SIG-M5 (cell line): Measurements from ENCODE around the gene ANO10.
"Not testable (repeated sequence)": the region's sequence is repeated elsewhere in the genome, so short reads cannot be mapped to it uniquely, and the experiment has no call there.

Experiments used
- DNase-seq: peaks from one replicate; lab custom pipeline; 2025; lab: John Stamatoyannopoulos, UW

The ANO10 gene

DNA sequence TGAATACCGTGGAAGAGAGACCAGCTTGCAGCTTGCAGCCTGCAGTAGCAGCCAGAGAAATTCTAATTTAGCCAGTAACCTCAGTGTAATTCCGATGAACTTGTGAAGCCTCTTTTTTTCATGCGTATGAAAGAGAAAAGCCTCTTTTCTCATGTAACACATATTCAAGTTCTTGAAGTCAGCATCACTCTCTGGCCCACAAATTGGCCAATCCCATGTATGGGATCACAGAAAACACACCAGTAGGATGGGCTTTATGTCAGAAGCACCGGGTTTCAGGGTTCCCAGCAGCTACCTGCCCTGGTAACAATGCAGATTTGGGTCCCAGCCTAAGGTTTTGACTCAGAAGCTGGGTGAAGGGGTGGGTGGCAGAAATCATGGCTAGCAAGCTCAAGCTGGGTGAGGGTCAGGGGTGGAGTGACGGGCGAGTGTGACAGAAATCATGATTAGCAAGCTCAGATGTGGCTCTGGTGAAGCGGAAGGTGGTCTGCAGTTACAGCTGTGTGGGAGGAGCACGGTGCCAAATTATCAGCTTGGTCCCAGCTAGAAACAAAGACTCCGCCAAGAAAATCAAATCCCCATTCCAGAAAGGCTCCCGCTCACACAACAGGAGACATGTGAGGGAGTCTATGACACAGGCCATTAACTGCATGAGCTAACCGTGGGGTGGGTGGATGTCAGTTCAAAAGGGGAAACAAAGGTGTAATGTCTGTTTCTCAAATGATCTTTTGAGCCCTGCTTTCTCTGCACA, 248.8 kb downstream of the ANO10 start:
- no peak for DNase-seq

DNA sequence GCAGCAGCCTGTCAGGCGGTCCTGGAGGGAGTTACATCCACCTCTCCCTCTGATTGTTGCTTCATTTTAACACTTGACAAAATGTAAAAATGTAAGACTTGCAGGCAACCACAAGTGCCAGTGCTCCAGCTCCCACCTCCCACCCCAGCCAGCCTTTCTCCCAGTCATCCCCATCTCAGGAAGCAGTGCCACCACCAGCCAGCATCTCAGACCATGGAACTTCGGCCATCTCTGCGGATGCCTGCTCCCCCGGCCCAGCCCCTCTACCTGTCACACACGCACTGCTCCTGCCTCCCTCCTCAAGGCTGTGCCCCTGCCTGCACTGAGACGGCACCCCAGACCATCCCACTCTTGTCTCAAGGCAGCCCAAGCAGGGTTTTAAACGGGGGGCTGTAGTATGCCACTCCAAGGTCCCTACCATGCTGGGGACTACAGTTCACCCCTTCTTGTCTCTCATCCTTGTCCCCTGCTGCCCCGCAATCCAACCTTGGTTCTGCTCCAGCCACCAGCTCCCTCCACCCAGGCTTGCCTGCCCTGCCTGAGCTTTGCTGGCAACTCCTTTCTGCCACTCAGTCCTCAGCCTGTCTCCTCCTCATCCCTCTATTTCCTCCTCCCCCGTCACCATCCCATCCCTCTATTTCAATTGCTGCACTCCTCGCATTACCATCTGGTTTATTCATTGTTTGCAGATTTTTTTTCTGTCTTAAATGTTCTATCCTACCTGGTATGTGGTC, 249.6 kb downstream of the ANO10 start:
- no peak for DNase-seq

DNA sequence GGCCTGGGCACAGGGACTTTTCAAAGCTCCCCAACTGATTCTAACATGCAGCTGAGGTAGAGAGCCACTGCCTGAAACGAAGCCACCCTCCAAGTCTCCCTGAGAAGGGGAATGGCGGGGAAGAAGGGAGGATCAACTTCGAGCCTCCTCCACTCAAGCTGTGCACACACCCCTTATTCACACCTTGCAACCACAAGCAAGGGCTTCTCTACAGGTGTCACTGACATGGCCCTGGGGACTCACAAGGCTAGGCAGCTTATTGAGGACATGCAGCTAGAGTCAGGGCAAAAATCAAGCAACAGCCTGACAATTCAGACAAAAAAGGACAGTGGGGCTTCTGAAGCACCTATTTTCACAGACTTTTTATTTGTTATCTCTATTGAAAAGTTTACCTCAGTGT, 250.3 kb downstream of the ANO10 start:
- no peak for DNase-seq

DNA sequence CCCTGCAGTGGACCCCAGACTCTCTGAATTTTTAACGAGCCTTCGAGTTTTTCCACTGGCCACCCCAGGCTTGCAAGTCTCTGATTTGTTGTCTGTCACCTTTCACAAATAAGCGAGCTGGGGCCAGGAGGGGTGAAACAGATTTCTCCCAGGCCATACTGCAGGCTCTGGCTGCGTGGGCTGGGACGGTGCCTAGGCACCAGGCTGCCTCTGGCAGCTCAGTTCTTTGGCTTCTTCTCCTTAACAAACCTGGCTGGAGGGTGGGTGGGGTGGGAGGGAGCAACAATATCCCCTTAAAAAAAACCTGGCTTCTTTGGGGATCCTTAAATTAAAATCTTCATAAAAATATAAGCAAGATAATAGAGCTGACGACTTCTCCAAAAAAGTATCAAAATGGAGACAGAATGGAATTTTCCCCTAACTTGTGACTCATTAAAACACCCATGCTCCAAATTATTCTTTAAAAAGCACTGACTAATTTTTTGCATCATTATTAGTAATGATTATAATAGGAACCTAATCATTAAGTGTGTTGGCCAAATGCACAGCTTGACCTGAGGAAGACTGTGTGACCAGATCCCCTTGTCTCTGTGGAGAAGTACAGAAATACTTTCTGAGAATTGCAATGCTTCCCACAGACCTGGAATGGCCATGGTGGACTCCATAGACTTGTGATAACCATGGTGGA, 251.4 kb downstream of the ANO10 start:
- no peak for DNase-seq

DNA sequence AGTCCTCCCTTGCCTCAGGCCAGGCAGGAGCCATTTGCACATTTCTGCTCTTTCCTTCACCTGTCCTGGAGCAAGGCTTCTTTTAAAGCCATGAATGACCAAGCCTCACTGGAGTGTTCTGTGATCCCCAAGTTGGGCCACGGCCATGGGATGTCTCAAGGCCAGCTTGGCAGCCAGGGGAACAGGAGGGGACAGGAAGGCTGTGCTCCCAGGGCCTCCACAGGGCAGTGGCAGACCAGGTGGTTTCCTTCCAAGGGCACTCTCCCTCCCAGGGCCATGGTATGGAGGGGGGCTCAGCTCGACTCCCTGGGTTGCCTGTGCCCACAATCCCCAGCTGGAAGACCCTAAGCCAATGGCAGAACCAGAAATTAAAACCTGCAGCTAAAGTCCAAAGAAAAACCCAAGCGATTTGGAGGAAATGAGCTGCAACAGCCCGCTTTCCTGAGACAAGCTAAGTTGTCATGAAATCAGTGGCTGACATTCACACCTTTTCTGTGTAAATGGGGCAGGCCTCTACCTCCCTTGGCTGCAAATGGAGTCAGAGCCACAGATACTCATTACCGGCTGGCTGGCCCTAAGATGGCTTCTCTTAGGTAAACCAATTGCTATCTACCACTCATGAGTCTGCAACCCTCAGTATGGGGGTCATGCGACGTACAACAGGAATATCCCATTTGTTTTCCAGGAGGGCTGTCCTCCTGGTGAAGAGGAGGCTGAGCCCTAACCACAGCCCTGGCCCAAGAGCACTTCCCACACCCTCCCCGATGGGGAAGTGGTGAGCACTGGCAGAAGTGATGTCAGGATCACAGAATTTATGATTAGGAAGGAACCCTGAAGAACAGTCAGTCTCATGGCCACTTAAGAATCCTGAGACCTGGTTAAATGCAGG, 252.2 kb downstream of the ANO10 start:
- DNase-seq: no peak

DNA sequence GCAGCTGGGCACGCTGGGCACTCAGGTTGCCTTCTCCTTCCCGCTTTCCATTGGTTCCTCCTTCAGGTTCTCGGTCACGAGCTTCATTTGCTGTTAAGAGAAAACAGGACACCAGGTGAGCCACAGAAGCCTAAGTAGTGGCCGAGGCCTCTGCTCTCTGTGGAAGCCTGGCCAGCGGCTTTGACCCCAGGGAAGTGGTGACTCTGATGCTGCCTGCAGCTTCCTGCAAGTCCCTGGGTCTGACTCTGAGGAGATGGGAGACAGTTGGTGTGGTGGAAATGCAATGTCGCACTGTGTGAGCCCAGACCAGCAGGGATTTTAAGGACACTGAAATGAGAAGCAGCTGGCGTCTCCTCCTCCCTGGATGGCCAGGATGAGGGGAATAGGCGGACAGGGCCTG, 254.9 kb downstream of the ANO10 start:
- DNase-seq: no peak

DNA sequence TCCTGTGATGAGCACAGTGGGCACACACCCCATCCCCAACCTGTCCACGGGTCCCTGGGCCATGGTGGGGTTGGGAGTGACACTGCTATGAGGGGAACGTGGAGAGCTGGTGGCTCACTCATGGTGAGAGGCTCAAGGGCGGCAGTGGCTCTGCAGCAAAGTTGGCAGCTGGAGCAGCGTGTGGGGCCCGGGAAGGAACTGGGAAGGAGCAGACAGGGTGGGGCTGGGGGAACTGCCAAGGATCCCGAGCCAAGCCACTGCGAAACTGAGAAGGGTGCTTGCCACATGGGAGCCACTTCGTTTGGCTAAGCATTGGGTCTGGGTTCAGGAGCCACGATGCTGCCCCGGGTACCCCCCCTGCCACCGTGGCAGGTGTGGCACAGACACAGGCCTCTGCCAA, 255.3 kb downstream of the ANO10 start:
- DNase-seq: no peak

DNA sequence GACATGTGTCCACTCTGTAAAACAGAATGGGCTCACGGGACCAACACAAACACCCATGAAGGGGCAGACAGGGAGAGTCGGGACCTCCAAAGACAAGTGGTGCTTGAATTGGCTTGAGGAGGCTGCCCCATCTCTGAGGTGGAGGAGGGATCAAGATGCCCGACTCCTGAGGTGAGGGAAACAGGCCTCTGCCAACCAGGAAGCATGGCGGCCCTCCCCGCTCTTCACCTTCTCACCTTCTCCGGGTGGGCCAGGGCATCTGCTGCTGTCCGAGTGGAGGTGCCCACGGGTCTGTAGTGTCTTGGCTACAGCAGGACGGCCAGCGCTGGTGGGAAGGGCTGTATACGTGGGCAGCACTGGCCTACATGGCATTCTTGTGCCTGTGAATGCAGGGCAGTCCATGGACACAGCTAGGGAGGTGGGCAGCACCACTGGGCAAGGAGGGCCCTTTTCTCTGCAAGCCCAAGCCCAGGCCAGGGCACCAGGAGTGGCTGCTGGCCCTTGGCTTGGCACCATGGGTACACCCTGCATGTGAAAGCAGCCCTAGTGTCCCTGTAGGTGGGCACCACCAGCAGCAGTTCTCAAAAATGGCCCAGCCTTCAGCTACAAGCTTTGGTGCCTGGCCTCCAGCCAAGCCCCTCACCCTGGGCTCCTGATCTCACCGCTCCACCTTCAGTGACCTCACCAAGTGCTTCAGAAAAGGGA, 256.1 kb downstream of the ANO10 start:
- DNase-seq: no peak

DNA sequence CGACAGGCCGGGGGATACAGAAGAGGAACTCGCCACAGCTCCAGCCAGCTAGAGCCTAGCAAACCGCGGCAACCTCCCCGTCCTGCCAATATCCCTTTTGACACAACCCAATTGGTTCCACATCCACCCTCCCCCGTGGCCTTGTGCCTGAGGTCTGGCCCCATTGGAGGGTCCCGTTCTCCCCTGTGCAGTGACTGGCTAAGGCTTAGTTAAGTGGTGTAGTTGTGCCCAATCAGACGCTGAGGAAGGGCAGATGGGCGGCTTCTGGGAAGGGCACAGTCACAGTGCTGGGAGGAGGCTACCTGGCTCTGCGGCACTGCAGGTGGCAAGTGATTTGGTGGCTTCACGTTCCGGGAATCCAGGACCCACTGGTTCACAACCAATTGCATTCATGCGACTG, 256.9 kb downstream of the ANO10 start:
- no peak for DNase-seq

DNA sequence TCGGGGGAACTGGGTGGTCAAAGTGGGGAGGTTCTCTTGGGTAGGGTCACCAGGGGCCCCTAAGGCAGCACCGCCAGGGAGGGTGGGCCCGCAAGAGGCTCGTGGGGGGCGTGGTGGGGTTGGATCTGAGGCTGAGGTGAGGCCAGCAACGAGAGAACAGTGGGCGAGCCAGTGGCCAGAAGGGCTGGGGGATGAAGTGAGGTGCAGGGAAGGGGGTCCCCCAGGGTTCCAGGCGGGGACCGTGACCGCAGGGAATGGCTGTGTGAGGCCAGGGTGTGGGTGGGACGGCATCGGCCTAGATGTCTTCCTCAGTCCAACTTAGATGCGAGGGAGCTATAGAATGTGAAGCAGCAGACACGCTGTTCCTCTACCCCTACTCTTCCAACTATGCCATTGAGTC, 257.3 kb downstream of the ANO10 start:
- DNase-seq: no peak

DNA sequence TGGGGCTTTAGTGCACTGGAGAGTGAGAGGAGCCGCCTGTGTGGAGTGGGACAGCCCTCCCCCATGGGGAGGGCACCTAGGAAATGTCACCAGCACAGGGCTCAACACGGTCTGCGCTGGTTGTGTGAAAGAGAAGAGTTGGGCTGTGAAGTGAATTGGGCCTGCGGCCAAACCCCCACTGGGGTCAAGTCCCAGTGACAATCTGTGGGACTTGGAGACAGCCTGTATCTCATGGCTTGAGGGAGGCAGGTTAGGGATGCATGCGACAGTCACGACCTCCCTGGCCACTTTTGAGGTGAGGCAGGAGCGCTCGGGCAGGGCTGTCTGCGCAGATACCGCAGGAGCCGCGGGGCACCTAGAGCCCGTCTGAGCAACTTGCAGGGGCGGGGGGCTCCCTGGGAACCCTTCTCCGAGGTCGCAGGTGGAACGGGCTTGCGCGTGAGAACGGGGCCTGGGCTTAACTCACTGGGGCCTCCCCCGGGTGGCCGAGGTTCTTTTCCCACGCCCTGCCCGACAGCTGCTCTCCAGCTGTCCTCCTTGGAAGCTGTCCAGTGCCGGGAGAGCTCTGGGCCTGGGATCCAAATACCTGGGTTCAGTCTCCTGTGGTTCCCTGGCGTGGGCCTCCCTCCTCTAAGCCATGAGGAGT, 258.1 kb downstream of the ANO10 start:
- DNase-seq: no peak

DNA sequence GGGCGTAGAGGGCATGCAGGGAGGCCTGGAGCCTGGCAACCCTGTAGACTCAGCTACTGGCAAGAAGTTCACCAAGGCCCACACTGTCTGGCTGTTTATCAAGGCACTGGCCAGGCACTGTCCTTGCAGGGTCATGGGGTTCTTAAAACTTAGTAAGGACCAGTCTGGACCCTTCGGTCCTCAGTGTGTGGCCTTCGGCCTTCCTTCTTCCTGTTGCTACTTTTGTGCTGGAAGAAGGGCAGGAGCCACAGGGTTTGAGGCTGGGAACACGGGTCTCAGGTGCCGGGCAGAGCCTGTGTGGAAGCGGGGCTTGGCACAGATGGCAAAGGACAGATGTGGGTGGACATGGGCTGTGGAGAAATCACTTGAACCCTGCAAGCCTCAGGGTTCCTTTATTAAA, 258.9 kb downstream of the ANO10 start:
- no peak for DNase-seq

DNA sequence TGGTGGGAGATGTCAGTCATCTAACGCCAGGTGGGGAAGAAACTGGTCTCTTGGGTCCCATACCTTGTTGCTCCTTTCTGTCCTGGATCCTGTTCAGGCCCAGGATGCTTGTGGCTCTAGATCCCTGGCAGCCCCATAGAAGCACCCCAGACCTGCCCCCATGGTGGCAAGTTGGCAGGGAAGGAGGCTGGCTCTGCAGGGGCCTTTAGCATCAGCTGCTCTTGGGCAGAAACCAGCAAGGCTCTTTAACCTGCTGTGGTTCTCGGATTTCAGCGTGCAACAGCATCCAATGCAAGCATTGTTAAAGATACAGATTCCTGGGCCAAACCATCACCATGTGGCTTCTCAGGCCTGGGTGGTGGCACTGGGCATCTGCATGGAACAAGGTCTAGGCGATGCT, 259.6 kb downstream of the ANO10 start:
- DNase-seq: no peak

DNA sequence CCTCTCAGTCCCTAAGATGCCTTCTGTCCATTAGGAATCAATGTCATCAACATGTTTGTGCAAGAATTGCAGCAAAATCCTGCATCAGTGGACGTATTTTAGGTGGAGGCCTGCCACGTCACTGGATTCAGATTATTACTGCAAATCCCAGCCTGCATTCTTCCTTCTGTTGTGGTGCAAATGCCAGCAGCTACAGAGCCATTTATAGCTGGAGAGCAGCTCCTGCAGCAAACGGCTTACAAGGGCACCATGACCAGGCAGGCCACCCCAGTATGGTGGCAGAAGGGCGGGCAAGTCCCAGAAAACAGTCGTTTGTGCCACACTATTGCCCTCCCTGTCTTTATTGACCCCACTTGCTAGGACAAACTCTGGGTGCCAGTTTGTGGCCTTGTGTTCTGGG, 260.7 kb downstream of the ANO10 start:
- DNase-seq: no peak

DNA sequence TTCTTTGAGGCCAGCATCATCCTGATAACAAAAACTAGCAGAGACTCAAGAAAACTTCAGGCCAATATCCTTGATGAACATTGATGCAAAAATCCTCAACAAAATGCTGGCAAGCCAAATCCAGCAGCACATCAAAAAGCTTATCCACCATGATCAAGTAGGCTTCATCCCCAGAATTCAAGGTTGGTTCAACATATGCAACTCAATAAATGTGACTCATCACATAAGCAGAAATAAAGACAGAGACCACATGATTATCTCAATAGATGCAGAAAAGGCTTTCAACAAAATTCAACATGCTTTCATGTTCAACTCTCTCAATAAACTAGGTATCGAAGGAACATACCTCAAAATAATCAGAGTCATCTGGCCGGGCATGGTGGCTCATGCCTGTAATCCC, 265.8 kb downstream of the ANO10 start:
- DNase-seq: not testable (repeated sequence)

DNA sequence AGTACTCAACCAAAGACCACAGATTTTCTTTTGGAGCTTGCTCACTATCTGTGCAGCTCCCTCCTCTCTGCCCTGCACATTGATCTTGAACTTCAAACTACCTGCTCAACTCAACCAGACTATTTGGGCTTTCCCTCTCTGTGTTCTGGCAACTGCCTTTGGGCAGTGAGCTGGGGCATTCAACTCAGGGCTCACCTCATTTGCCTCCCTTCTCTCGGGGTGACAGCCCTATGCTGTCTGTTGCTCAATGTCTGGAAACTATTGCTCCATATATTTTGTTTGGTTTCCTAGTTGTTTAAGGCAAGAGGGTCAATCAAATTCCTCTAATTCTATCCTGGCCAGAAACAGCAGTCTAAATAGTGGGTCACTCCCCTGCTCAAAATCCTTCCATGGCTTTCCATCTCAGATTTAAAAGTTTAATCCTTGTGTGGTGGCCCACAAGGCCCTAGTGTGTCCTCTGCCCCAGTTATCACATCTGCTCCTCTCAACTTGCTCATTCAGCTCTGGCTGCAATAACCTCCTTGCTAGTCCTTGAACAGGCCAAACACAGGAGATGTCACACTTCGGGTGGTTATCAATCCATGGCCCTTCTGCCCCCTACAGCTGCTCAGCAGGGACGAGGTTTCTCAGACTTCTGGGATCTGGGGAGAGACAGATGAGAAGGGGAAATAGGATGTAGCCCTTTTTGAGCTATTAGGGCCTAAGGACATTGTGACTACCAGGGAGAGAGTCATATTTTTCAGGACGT, 267.7 kb downstream of the ANO10 start:
- no peak for DNase-seq

DNA sequence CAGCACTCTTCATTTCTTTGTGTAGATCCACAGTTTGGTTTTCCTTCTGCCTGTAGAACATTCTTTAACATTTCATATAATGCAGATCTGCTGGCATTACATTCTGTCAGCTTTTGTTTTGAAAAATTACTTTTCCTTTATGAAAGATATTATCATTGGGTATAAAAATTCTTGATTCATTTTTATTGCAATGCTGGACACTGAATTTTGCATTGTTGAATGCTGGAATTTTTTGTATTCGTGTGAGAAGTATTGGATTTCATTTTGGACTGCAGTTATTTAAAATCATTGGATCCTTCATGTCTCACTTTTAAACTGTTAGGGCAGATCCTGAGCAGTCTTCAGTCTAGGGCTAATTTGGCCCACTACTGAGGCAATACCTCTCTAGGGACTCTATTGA, 268.4 kb downstream of the ANO10 start:
- DNase-seq: no peak

DNA sequence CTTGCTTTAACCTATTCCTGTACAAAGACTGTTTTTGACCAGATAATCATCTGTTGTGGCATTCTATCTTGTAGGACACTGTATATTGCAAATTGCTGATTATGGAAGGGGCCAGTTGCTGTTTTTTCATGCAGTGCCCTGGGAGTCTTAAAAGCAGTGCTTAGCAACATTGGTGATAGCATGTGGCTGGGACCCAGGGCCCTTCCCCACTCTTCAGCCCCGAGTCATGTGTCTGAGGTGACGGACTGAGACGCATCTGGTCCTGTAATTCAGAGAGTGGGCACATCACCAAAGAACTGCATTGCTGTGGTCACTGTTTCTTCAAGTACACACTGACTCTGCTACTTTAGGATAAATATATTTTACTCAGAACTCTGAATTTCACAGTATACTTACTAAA, 272.1 kb downstream of the ANO10 start:
- DNase-seq: no peak

DNA sequence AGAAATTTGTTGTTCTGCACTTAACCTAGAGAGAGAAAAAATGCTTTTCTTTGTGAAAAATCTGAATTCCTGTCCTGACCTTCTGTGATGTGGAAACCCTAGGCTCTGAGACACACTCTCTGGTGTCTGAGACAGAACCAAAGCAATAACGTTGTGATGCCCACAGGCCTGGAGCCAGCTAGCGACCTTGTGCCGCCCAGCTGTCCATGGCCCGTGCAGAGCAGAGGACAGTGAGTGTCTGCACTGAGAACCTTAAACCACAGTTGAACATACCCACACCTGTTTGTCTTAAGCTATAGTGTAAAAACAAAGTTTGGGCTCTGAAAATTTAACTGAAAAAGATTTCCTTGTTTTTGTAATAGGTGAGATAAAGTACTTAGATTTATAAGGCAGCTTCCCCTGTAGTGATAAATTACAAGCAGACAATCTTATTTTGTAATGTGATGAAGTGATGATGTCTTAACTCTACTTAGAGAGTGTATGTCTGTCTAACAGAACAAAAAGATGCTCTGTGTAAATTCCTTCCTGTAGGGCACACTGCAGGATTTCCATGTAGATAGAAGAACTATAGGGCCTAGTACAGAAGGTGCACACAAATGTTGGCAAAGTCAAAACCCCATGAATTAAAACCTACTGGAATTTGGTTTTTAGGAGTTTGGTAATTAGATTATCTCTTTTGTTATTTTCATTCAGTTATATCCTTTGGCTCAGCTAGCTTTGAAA, 272.8 kb downstream of the ANO10 start:
- no peak for DNase-seq

DNA sequence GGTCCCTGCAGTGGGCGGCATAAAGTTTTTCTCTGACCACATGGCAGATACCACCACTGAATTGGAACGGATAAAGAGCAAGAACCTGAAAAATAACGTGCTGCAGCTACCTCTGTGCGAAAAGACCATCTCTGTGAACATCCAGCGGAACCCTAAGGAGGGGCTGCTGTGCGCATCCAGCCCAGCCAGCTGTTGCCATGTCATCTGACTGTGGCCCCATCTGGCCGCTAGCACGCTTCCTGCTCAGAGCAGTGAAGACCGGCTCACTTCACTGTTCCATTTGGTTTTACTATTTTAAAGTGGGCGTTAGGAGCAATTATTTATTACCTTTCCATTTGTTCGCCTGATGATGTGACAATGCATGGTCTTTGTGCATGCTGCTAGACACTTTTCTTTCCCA, 273.5 kb downstream of the ANO10 start:
- DNase-seq: no peak
